22Rv1 (cell line): ENCODE results near the gene CMSS1.

Source experiments
- ZFX ChIP-seq: fragments of 450-650 bp; IDR thresholded peaks from 2 replicates; pipeline ENCODE4 v1.6.1; 2017; ENCODE audit warnings: antibody characterized with exemption, borderline replicate concordance
- TF ChIP-seq, protein P1 (sequence below): fragments of 450-650 bp; IDR thresholded peaks from 2 replicates; pipeline ENCODE4 v1.5.1; 2017; ENCODE audit warnings: mild to moderate bottlenecking

- TF ChIP-seq, protein P1, sequence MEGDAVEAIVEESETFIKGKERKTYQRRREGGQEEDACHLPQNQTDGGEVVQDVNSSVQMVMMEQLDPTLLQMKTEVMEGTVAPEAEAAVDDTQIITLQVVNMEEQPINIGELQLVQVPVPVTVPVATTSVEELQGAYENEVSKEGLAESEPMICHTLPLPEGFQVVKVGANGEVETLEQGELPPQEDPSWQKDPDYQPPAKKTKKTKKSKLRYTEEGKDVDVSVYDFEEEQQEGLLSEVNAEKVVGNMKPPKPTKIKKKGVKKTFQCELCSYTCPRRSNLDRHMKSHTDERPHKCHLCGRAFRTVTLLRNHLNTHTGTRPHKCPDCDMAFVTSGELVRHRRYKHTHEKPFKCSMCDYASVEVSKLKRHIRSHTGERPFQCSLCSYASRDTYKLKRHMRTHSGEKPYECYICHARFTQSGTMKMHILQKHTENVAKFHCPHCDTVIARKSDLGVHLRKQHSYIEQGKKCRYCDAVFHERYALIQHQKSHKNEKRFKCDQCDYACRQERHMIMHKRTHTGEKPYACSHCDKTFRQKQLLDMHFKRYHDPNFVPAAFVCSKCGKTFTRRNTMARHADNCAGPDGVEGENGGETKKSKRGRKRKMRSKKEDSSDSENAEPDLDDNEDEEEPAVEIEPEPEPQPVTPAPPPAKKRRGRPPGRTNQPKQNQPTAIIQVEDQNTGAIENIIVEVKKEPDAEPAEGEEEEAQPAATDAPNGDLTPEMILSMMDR = no peak
- TF ChIP-seq ZFX = no peak
Measured at GRCh38 chr3:100106531-100107141, 289.0 kb downstream of the CMSS1 start.
